Mucosa of rectum (tissue), 2 donors: Measurements from ENCODE around the gene PPP2R5D.
A peak's percentile ranks its signal among the peaks of the same experiment; 100 is the strongest.

ENCODE experiments used
- H3K27ac ChIP-seq, 2 donors: one replicate each; pipeline ENCODE4 v1.7.0; 2013; ENCODE audit warnings: inconsistent platforms in 2 of 2, low read depth in 2 of 2, low read length in 2 of 2
- H3K27me3 ChIP-seq, 2 donors: one replicate each; pipeline ENCODE4 v1.7.0; 2013; ENCODE audit warnings: low read length in 2 of 2; ENCODE audit not compliant: control insufficient read depth in 2 of 2, insufficient read depth in 2 of 2
- H3K36me3 ChIP-seq, 2 donors: one replicate each; pipeline ENCODE4 v1.7.0; 2013; ENCODE audit warnings: low read length in 2 of 2; ENCODE audit not compliant: control insufficient read depth in 2 of 2, insufficient read depth in 2 of 2
- H3K4me1 ChIP-seq, 2 donors: one replicate each; pipeline ENCODE4 v1.7.0; 2013; ENCODE audit warnings: low read length in 2 of 2, mild to moderate bottlenecking in 1 of 2; ENCODE audit not compliant: control insufficient read depth in 2 of 2, insufficient read depth in 2 of 2
- H3K4me3 ChIP-seq, 2 donors: one replicate each; pipeline ENCODE4 v1.7.0; 2013; ENCODE audit warnings: low read length in 2 of 2
- H3K9ac ChIP-seq, 2 donors: one replicate each; pipeline ENCODE4 v1.7.0; 2013; ENCODE audit warnings: low read length in 2 of 2, low read depth in 1 of 2, mild to moderate bottlenecking in 1 of 2
- H3K9me3 ChIP-seq, 2 donors: one replicate each; pipeline ENCODE4 v1.7.0; 2013; ENCODE audit warnings: low read length in 2 of 2; ENCODE audit not compliant: control insufficient read depth in 2 of 2
- donor health status: healthy.
- donor health status: Normal muscosa, but diverticular disease.

The PPP2R5D gene

GRCh38 chr6:43021270-43022047, 37.1 kb downstream of the PPP2R5D start, which contains the start of gene RRP36:
Gene RRP36, plus strand, starts transcription at chr6:43021623. Its CDS starts 32 bp downstream, at chr6:43021655.
- Histone ChIP-seq H3K27me3 (no peaks in the 10 kb centered on the region), H3K9me3 (no peaks in the 10 kb centered on the region), H3K4me3 (peak within 1 kb of the TSS; percentile 91 to 99), H3K27ac (peak within 1 kb of the TSS; percentile 54 to 72), H3K4me1 (peaks cover 12 to 13% of the 10 kb centered on the region in 2 donors), H3K9ac (peak within 1 kb of the TSS; percentile 73 to 84), H3K36me3 (peaks cover 37 to 41% of the 10 kb centered on the region in 2 donors)

- Histone ChIP-seq H3K9me3 (no peaks in the 10 kb centered on the region), H3K4me1 (peaks cover 4 to 10% of the 10 kb centered on the region in 2 donors), H3K9ac (no peak overlapping the region), H3K27me3 (no peaks in the 10 kb centered on the region), H3K4me3 (no peak overlapping the region), H3K36me3 (peaks cover 43 to 44% of the 10 kb centered on the region in 2 donors), H3K27ac (no peak overlapping the region)
These were observed 40.1 kb downstream of the PPP2R5D start for GRCh38 chr6:43024436-43024835.

GRCh38 chr6:43026365-43026764, 42.0 kb downstream of the PPP2R5D start:
- no peak overlapping the region for H3K27ac ChIP-seq
- peaks cover 0 to 4% of the 10 kb centered on the region in 2 donors for H3K4me1 ChIP-seq
- H3K9me3 ChIP-seq = no peaks in the 10 kb centered on the region
- no peak overlapping the region for H3K9ac ChIP-seq
- H3K4me3 ChIP-seq = no peak overlapping the region
- peaks cover 48 to 51% of the 10 kb centered on the region in 2 donors for H3K36me3 ChIP-seq
- H3K27me3 ChIP-seq = no peaks in the 10 kb centered on the region

GRCh38 chr6:43029120-43029519, 44.8 kb downstream of the PPP2R5D start:
- Histone ChIP-seq H3K36me3 (peaks cover 56 to 63% of the 10 kb centered on the region in 2 donors), H3K4me1 (no peaks in the 10 kb centered on the region), H3K27me3 (no peaks in the 10 kb centered on the region), H3K27ac (no peak overlapping the region), H3K9ac (no peak overlapping the region), H3K4me3 (no peak overlapping the region), H3K9me3 (no peaks in the 10 kb centered on the region)

- H3K9ac ChIP-seq = no peak overlapping the region
- no peak overlapping the region for H3K27ac ChIP-seq
- H3K27me3 ChIP-seq = no peaks in the 10 kb centered on the region
- peaks cover 51 to 57% of the 10 kb centered on the region in 2 donors for H3K36me3 ChIP-seq
- H3K9me3 ChIP-seq = no peaks in the 10 kb centered on the region
- no peak overlapping the region for H3K4me3 ChIP-seq
- H3K4me1 ChIP-seq = no peaks in the 10 kb centered on the region
These were observed 48.0 kb downstream of the PPP2R5D start for GRCh38 chr6:43032326-43032725.

GRCh38 chr6:43033496-43034189, 49.3 kb downstream of the PPP2R5D start:
- Histone ChIP-seq H3K9ac (no peak overlapping the region), H3K4me3 (no peak overlapping the region), H3K36me3 (peaks cover 49 to 59% of the 10 kb centered on the region in 2 donors), H3K27ac (no peak overlapping the region), H3K9me3 (no peaks in the 10 kb centered on the region), H3K27me3 (no peaks in the 10 kb centered on the region), H3K4me1 (no peaks in the 10 kb centered on the region)

- Histone ChIP-seq H3K27me3 (no peaks in the 10 kb centered on the region), H3K4me1 (no peaks in the 10 kb centered on the region), H3K27ac (no peak overlapping the region), H3K9me3 (no peaks in the 10 kb centered on the region), H3K9ac (no peak overlapping the region), H3K4me3 (no peak overlapping the region), H3K36me3 (peaks cover 49 to 57% of the 10 kb centered on the region in 2 donors)
These were observed 49.8 kb downstream of the PPP2R5D start for GRCh38 chr6:43034190-43034525.

GRCh38 chr6:43035495-43036194, 51.3 kb downstream of the PPP2R5D start:
- Histone ChIP-seq H3K9ac (no peak overlapping the region), H3K9me3 (no peaks in the 10 kb centered on the region), H3K4me1 (no peaks in the 10 kb centered on the region), H3K27ac (no peak overlapping the region), H3K36me3 (peaks cover 41 to 53% of the 10 kb centered on the region in 2 donors), H3K4me3 (no peak overlapping the region), H3K27me3 (no peaks in the 10 kb centered on the region)

GRCh38 chr6:43036712-43037111, 52.3 kb downstream of the PPP2R5D start:
- Histone ChIP-seq H3K36me3 (peaks cover 47 to 56% of the 10 kb centered on the region in 2 donors), H3K9me3 (no peaks in the 10 kb centered on the region), H3K27me3 (no peaks in the 10 kb centered on the region), H3K27ac (no peak overlapping the region), H3K4me3 (no peak overlapping the region), H3K9ac (no peak overlapping the region), H3K4me1 (no peaks in the 10 kb centered on the region)

GRCh38 chr6:43037197-43037596, 52.8 kb downstream of the PPP2R5D start:
- Histone ChIP-seq H3K4me1 (no peaks in the 10 kb centered on the region), H3K27me3 (no peaks in the 10 kb centered on the region), H3K27ac (no peak overlapping the region), H3K36me3 (peaks cover 49 to 57% of the 10 kb centered on the region in 2 donors), H3K9ac (no peak overlapping the region), H3K4me3 (no peak overlapping the region), H3K9me3 (no peaks in the 10 kb centered on the region)
